Esophagus (tissue), 2 donors: ENCODE results near the gene AP1B1. TPM values are rescaled to one million over a fixed set of nuclear protein-coding genes. Genes with fewer than 3 reads are reported as not detected.
"Not testable (repeated sequence)": the region's sequence is repeated elsewhere in the genome, so short reads cannot be mapped to it uniquely, and the experiment has no call there.

Experiments
- H3K27ac ChIP-seq, 2 donors: one replicate each; pipeline ENCODE4 v1.5.1; 2013; ENCODE audit warnings: low read depth in 2 of 2, mild to moderate bottlenecking in 2 of 2, inconsistent platforms in 1 of 2, low read length in 1 of 2, moderate library complexity in 1 of 2
- H3K27me3 ChIP-seq, 2 donors: one replicate each; pipeline ENCODE4 v1.6.1; 2013; ENCODE audit warnings: low read length in 2 of 2, control low read depth in 1 of 2, mild to moderate bottlenecking in 1 of 2; ENCODE audit not compliant: insufficient read depth in 2 of 2, control insufficient read depth in 1 of 2
- H3K36me3 ChIP-seq, 2 donors: one replicate each; pipeline ENCODE4 v1.6.1; 2013; ENCODE audit warnings: low read length in 1 of 2; ENCODE audit not compliant: control insufficient read depth in 2 of 2, insufficient read depth in 2 of 2
- H3K4me1 ChIP-seq, 2 donors: one replicate each; pipeline ENCODE4 v1.6.1; 2013; ENCODE audit warnings: low read length in 1 of 2; ENCODE audit not compliant: control insufficient read depth in 2 of 2, insufficient read depth in 2 of 2
- H3K4me3 ChIP-seq, 2 donors: one replicate each; pipeline ENCODE4 v1.5.1; 2013; ENCODE audit warnings: low read length in 2 of 2, mild to moderate bottlenecking in 2 of 2, low read depth in 1 of 2, moderate library complexity in 1 of 2
- H3K9me3 ChIP-seq, 2 donors: one replicate each; pipeline ENCODE4 v1.6.1; 2013; ENCODE audit warnings: mild to moderate bottlenecking in 2 of 2, low read depth in 1 of 2, low read length in 1 of 2, moderate library complexity in 1 of 2; ENCODE audit not compliant: control insufficient read depth in 2 of 2, insufficient read depth in 1 of 2
- WGBS, 2 donors: extraction: QIAGEN DNeasy Blood & Tissue Kit; methylation state at CpG; one replicate each; pipeline ENCODE4 v1.1.7; 2013; 5-methylcytosine and 5-hydroxymethylcytosine counted together
- polyA plus RNA-seq, 2 donors: library from polyadenylated mRNA; stranded (reverse); fragments of 200-250 nt; gene quantifications; one replicate each; pipeline ENCODE4 v1.2.3, GENCODE V29; 2013
- donor health status: healthy with polysubstance abuse.
- donor health status: Bipolar disorder and iron deficiency.

The AP1B1 gene
- polyA plus RNA-seq, 2 donors, result 32.0 to 44.6 TPM

DNA sequence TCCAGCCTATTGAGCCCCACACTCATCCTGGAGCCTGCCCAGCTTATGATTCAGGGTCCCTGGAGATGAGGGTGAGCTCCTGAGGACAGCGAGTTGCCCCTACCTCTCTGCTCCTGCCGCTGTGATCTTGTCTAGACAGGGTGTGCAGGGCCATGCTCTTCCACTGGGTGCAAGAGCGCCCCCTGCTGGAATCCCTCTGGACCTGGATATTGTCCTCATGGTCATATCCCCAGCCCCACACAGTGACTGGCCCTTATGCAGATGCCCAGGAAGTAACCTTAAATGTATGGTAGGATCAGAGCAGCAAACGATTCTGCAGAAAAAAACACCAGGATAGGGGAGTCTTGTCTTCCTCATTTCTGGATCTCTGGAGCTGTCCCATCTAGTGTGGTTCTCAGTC lies 24.4 kb upstream of the AP1B1 start:
- not testable (repeated sequence) for H3K27me3 ChIP-seq, H3K27ac ChIP-seq, H3K4me1 ChIP-seq, H3K9me3 ChIP-seq, H3K4me3 ChIP-seq, H3K36me3 ChIP-seq
- WGBS, 2 donors, result 34 to 50% methylated on average over 4 of the region's 4 CpGs

DNA sequence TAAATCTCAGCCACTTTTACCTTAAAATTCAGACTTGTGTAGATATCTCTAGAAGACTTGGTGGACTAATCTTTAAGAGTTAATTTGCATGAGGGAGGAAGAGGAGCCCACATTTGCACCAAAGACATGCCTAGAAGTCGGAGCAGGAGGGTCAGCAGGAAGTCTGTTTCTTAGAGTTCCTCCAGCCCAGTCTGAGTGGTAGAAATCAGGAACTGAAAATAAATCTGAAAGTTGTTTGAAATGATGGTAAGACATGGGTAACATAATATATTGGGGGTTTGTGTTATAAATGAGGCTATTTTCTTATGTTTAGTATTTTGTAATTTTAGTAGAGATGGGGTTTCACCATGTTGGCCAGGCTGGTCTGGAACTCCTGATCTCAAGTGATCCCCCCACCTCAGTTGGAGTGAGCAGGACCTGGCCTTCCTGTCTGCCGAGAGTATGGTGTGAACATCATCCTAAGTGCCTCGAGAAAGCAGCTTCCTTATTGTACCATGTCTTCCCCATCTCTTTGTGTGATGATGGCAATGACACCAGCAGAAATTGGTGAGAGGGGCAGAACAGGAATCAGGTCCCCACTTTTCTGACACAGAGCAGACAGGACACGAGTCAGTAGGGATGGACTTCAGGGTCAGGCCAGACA lies 23.3 kb upstream of the AP1B1 start:
- not testable (repeated sequence) for H3K9me3 ChIP-seq, H3K27ac ChIP-seq, H3K4me1 ChIP-seq, H3K4me3 ChIP-seq, H3K36me3 ChIP-seq, H3K27me3 ChIP-seq
- WGBS, 2 donors, result 74 to 77% methylated on average over 4 of the region's 4 CpGs

DNA sequence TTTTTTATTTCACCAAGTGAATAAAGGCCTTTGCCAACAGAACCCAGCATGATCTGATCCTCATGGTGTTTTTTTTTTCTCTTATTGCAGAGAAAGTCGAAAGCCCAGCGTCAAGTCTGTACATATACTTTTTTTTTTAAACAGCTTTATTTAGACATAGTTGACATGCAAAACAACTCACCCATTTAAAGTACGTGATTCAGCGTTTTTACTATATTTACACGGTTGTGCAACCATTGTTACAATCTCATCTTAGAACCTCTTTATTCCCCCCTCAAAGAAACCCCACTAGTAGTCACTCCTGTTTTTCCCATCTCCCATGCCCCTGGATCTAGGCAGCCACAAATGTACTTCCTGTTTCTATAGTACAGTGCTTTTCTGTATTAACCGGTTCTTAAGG lies 20.6 kb upstream of the AP1B1 start:
- Histone ChIP-seq H3K27me3 (no peaks in the 10 kb centered on the region), H3K4me1 (no peaks in the 10 kb centered on the region), H3K27ac (no peak overlapping the region), H3K4me3 (no peak overlapping the region), H3K36me3 (no peaks in the 10 kb centered on the region), H3K9me3 (no peaks in the 10 kb centered on the region)
- WGBS, 2 donors, result 47 to 61% methylated on average over 6 of the region's 6 CpGs

DNA sequence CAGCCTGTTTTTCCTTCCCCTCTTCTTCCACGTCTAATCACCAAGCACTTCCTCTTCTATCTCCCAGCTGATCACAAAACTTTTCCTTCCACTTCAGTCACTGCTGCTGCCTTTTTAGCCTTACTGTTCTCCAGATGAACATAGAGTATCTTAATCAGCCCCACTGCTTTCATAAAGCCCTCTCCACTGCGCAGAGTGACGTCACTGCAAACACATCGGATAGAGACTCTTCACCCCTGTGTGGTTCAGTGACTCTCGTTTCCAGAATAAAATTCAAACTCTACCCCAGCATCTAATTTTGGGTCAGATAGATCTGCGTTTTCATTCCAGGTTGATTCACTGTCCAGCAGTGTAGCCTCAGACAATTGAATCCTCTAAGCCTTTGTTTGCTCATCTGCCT lies 13.2 kb upstream of the AP1B1 start:
- H3K27me3 ChIP-seq, H3K27ac ChIP-seq, H3K4me3 ChIP-seq, H3K4me1 ChIP-seq, H3K36me3 ChIP-seq, H3K9me3 ChIP-seq: not testable (repeated sequence)
- 63 to 73% methylated on average over 6 of the region's 6 CpGs for WGBS, 2 donors

DNA sequence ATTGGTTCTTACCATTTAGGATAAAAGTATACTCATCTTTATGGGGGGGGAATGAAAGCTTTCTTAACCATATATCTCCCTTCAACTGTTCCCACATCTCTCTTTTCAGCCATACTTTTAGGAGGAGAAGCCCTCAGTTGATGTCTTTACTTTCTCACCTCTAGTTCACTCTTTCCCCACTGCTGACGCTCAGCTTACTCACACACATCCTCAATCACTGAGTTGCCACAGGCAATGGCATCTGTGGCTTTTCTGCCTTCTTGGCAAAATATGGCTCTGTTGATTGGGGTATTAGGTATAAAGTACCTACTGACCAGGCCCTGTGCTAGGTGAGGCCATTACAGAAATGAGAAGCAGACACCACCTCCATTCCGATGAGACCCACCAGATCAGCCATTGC lies 12.2 kb upstream of the AP1B1 start:
- Histone ChIP-seq H3K36me3 (no peaks in the 10 kb centered on the region), H3K27me3 (no peaks in the 10 kb centered on the region), H3K9me3 (no peaks in the 10 kb centered on the region), H3K4me3 (no peak overlapping the region), H3K27ac (no peak overlapping the region), H3K4me1 (no peaks in the 10 kb centered on the region)
- 86 to 97% methylated on average over 2 of the region's 2 CpGs for WGBS, 2 donors

DNA sequence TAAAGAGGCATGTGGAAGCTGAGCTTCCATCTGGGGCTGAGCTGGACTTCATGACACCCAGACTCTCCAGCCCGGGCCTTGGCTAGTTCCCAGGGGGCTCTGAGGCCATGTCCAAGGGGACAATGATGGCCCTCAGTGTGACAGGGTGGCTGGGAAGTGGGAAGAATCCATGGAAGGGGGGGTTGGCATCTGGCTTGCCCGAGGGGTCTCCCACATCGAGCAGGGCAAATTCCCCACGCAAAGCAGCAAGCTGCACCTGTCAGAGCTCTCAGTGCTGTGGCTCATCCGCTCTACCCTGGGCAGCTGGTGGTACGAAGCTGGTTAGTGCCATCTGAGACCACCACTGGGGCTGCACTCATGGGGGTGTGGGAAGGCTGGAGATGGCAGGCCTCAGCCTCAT lies 9.4 kb upstream of the AP1B1 start:
- no peaks in the 10 kb centered on the region for H3K27me3 ChIP-seq
- no peak overlapping the region for H3K4me3 ChIP-seq
- H3K27ac ChIP-seq, result no peak overlapping the region
- 83 to 89% methylated on average over 6 of the region's 6 CpGs for WGBS, 2 donors
- no peaks in the 10 kb centered on the region for H3K9me3 ChIP-seq
- H3K36me3 ChIP-seq, result no peaks in the 10 kb centered on the region
- no peaks in the 10 kb centered on the region for H3K4me1 ChIP-seq

DNA sequence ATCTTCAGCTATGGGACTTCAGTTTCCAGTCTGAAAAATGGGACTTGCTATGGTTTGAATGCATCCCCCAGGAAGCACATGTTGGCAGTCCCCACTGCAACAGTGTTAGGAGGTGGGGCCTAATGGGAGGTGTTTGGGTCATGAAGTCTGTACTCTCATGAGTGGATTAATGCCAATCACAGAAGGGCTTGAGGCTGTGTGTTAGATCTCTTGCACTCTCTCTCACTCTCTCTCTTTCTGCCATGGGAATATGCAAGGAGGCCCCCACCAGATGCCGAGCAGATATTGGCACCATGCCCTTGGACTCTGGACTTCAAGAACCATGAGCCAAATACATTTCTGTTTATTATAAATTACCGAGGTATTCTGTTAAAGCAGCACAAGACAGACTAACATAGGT lies 7.8 kb upstream of the AP1B1 start:
- H3K4me1 ChIP-seq, result no peaks in the 10 kb centered on the region
- WGBS, 2 donors, result 42 to 46% methylated on average over 2 of the region's 2 CpGs
- H3K4me3 ChIP-seq, result no peak overlapping the region
- no peaks in the 10 kb centered on the region for H3K27me3 ChIP-seq
- no peaks in the 10 kb centered on the region for H3K9me3 ChIP-seq
- no peaks in the 10 kb centered on the region for H3K36me3 ChIP-seq
- H3K27ac ChIP-seq, result no peak overlapping the region

DNA sequence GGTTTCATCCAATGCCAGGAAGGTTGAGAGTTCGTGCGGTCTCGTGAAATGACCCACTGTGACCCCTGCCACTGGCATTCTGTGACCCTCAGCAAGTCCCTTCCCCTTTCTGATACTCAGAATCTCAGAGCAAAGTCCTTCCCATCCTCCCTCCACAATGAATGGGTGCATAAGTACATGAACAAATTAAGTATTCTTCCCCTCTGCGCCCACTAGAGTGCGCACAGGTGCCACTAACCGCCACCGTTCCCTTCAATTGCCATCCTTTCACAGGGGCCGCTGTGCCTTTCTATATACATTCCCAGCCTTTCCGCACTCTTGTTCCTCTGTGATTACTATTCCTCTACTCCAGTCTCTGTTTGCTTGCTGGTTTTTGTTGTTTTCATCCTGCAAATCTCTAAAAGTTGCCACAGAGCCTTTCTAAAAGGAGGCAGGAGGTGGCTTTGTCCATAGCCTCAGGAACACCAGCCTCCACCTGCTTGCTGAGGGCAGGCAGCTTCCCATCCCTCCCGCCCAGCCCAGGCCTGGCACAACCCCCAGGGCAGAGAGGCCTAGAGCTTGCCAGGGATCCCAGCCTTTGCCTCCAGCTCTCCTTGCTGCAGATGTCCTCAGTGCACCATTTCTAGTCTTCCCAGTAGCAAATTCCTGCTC lies 6.7 kb upstream of the AP1B1 start:
- Histone ChIP-seq H3K9me3 (no peaks in the 10 kb centered on the region), H3K36me3 (no peaks in the 10 kb centered on the region)
- WGBS, 2 donors, result 5 to 6% methylated on average over 10 of the region's 10 CpGs

DNA sequence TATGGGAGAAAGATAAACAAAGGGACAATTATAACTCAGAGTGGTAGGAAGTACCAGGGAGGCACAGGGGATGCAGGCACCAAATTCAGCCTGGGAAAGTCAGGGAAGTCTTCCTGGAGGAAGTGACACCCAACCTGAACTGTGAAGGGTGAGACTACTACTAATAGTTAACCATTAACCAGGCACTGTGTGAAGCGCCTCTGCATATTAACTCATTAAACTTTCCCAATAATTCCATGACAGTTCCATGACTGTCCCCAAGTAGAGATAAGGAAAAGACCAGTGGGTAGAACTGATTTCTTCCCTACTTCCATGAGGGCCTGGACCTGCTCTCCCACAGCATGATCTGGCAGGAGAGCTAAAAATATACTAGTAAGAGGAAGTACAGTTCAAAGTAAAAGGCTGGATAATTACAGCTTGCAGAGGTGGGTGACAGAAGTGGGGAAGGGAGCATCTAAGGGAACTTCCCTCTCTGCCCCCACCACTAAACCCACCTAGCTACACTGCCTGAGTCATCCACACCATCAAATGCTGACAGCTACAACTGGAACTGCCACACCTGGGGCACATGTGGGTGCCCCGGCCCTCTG lies 4.7 kb upstream of the AP1B1 start:
- Histone ChIP-seq H3K4me1 (no peaks in the 10 kb centered on the region), H3K36me3 (no peaks in the 10 kb centered on the region), H3K4me3 (no peak overlapping the region), H3K27me3 (no peaks in the 10 kb centered on the region), H3K9me3 (no peaks in the 10 kb centered on the region), H3K27ac (no peak overlapping the region)
- 67 to 86% methylated on average over 2 of the region's 2 CpGs for WGBS, 2 donors

More for the DNA sequence above, 6.7 kb upstream of the AP1B1 start:
- no peak overlapping the region for H3K4me3 ChIP-seq
- H3K27me3 ChIP-seq, result no peaks in the 10 kb centered on the region
- no peaks in the 10 kb centered on the region for H3K4me1 ChIP-seq
- H3K27ac ChIP-seq, result no peak overlapping the region

DNA sequence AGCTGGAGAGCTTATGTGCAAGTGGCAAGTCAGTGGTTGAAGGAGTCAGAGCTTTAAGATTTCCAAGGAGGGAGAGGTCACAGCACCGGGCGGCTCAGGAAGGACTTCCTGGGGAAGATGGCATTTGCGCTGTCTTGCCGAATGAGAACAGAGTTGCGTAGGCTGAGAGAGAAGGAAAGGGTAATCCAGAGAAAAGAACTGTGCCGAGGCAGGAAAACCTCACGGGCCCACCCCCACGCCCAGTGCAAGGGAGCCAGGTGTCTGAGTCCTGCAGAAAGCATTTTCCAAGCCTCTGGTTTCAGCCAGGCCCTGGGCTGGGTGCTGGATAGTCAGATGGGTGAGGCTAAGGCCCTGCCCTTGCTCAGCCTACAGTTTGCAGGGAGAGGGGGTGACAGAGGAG lies 3.2 kb upstream of the AP1B1 start:
- H3K27ac ChIP-seq, result no peak overlapping the region
- H3K4me3 ChIP-seq, result no peak overlapping the region
- WGBS, 2 donors, result 82 to 86% methylated on average over 8 of the region's 8 CpGs
- H3K36me3 ChIP-seq, result no peaks in the 10 kb centered on the region
- H3K9me3 ChIP-seq, result no peaks in the 10 kb centered on the region
- peaks cover 2 to 3% of the 10 kb centered on the region in 2 donors for H3K4me1 ChIP-seq
- no peaks in the 10 kb centered on the region for H3K27me3 ChIP-seq
